Liver (tissue), 9 donors: ENCODE measurements around the gene COL23A1. TPM values are rescaled to one million over a fixed set of nuclear protein-coding genes. Genes with fewer than 3 reads are reported as not detected.

Experiments
- DNase-seq: peaks from one replicate; pipeline ENCODE4 v3.0.0-alpha.2; 2017; ENCODE audit warnings: low spot score
- H3K27ac ChIP-seq, 2 donors: one replicate each; pipeline ENCODE4 v1.7.0; 2013; ENCODE audit warnings: inconsistent platforms in 2 of 2, low read length in 2 of 2, control low read depth in 1 of 2, low read depth in 1 of 2, mild to moderate bottlenecking in 1 of 2
- H3K27me3 ChIP-seq, 4 donors: one replicate each; pipeline versions ENCODE4 v1.6.1 to v1.7.0; 2013; ENCODE audit warnings: low read length in 3 of 4, inconsistent platforms in 1 of 4, mild to moderate bottlenecking in 1 of 4, moderate library complexity in 1 of 4; ENCODE audit not compliant: control insufficient read depth in 4 of 4, insufficient read depth in 4 of 4
- H3K36me3 ChIP-seq, 4 donors: one replicate each; pipeline versions ENCODE4 v1.6.1 to v1.7.0; 2013; ENCODE audit warnings: low read length in 3 of 4, mild to moderate bottlenecking in 3 of 4, low read depth in 1 of 4, moderate library complexity in 1 of 4; ENCODE audit not compliant: control insufficient read depth in 4 of 4, insufficient read depth in 3 of 4
- H3K4me1 ChIP-seq, 4 donors: one replicate each; pipeline versions ENCODE4 v1.6.1 to v1.7.0; 2013; ENCODE audit warnings: low read length in 3 of 4, mild to moderate bottlenecking in 3 of 4, moderate library complexity in 1 of 4; ENCODE audit not compliant: control insufficient read depth in 4 of 4, insufficient read depth in 4 of 4
- H3K4me3 ChIP-seq, 3 donors: one replicate each; pipeline versions ENCODE4 v1.6.1 to v1.7.0; 2013; ENCODE audit warnings: low read length in 3 of 3, control low read depth in 1 of 3, low read depth in 1 of 3, mild to moderate bottlenecking in 1 of 3
- H3K9ac ChIP-seq, 2 donors: one replicate each; pipeline ENCODE4 v1.7.0; 2013; ENCODE audit warnings: low read length in 2 of 2, mild to moderate bottlenecking in 2 of 2, moderate library complexity in 2 of 2, control low read depth in 1 of 2, low read depth in 1 of 2
- H3K9me3 ChIP-seq, 4 donors: one replicate each; pipeline versions ENCODE4 v1.6.1 to v1.7.0; 2013; ENCODE audit warnings: low read length in 3 of 4; ENCODE audit not compliant: control insufficient read depth in 4 of 4
- CTCF ChIP-seq: fragments of 150-350 bp; IDR thresholded peaks from 2 replicates; pipeline ENCODE4 v1.5.1; 2017; ENCODE audit warnings: improper control_type of control experiment, low read depth, low read length; ENCODE audit not compliant: missing input control
- EGR1 ChIP-seq, 2 donors: IDR thresholded peaks; 2 replicates each; pipeline ENCODE4 v1.6.1; 2016 to 2018; ENCODE audit warnings: antibody characterized with exemption in 2 of 2, low read depth in 2 of 2
- FOXA2 ChIP-seq: IDR thresholded peaks from 2 replicates; pipeline ENCODE4 v1.6.1; 2016; ENCODE audit warnings: antibody characterized with exemption
- GABPA ChIP-seq, 2 donors: IDR thresholded peaks in 1 of 2; conservative IDR thresholded peaks in 1 of 2; 2 replicates each; pipeline ENCODE4 v1.6.1; 2016; ENCODE audit warnings: antibody characterized with exemption in 2 of 2, mild to moderate bottlenecking in 1 of 2, moderate library complexity in 1 of 2
- HNF4G ChIP-seq: IDR thresholded peaks from 2 replicates; pipeline ENCODE4 v1.6.1; 2016; ENCODE audit warnings: antibody characterized with exemption
- JUND ChIP-seq, 2 donors: IDR thresholded peaks; 2 replicates each; pipeline ENCODE4 v1.6.1; 2016; ENCODE audit warnings: antibody characterized with exemption in 2 of 2
- MAX ChIP-seq: IDR thresholded peaks from 2 replicates; pipeline ENCODE4 v1.6.1; 2016; ENCODE audit warnings: antibody characterized with exemption
- NR2F2 ChIP-seq: IDR thresholded peaks from 2 replicates; pipeline ENCODE4 v1.6.1; 2016; ENCODE audit warnings: antibody characterized with exemption
- RAD21 ChIP-seq, 2 donors: IDR thresholded peaks; 2 replicates each; pipeline ENCODE4 v1.6.1; 2016; ENCODE audit warnings: antibody characterized with exemption in 2 of 2, mild to moderate bottlenecking in 2 of 2
- RXRA ChIP-seq, 2 donors: IDR thresholded peaks; 2 replicates each; pipeline ENCODE4 v1.6.1; 2017 to 2018; ENCODE audit warnings: antibody characterized with exemption in 2 of 2, mild to moderate bottlenecking in 1 of 2
- SP1 ChIP-seq: IDR thresholded peaks from 2 replicates; pipeline ENCODE4 v1.6.1; 2018; ENCODE audit warnings: antibody characterized with exemption, mild to moderate bottlenecking
- TAF1 ChIP-seq: conservative IDR thresholded peaks from 2 replicates; pipeline ENCODE4 v1.6.1; 2016; ENCODE audit warnings: antibody characterized with exemption, mild to moderate bottlenecking
- WGBS: extraction: QIAGEN DNeasy Blood & Tissue Kit; methylation state at CpG from one replicate; pipeline ENCODE4 v1.1.7; 2013; 5-methylcytosine and 5-hydroxymethylcytosine counted together
- polyA plus RNA-seq, 2 donors: library from polyadenylated mRNA; stranded (reverse) in 1 of 2; unstranded in 1 of 2; fragments of 200-250 nt in 1 of 2; fragments of >200 nt in 1 of 2; fragmentation: Nextera tagmentation in 1 of 2; extraction: Ambion mirVana in 1 of 2; gene quantifications; one replicate each; pipeline versions ENCODE4 v1.2.1 to v1.2.3, GENCODE V29; 2013 to 2015
- total RNA-seq, 2 donors: library from RNA; depleted of rRNA; stranded (reverse); fragments of >200 nt; gene quantifications; one replicate each; pipeline ENCODE4 v1.2.3, GENCODE V29; 2014
- TF ChIP-seq, protein P1 (sequence below): IDR thresholded peaks from 2 replicates; pipeline ENCODE4 v1.6.1; 2016; ENCODE audit warnings: antibody characterized with exemption
- TF ChIP-seq, protein P2 (sequence below): IDR thresholded peaks from 2 replicates; pipeline ENCODE4 v1.6.1; 2016; ENCODE audit warnings: antibody characterized with exemption, mild to moderate bottlenecking
- donor health status: healthy.
- donor health status: healthy.
- donor health status: healthy.
- donor health status: healthy.
- donor health status: healthy.

COL23A1 gene
- total and polyA plus RNA-seq, 4 donors: 0.08 to 1.4 (median 0.27) TPM

GRCh38 chr5:178223828-178224335, 366.3 kb downstream of the COL23A1 start:
- Histone ChIP-seq H3K4me3 (no peak overlapping the region), H3K4me1 (peaks cover 5 to 29% (median 16%) of the 10 kb centered on the region in 4 donors), H3K9ac (no peak overlapping the region), H3K27ac (no peak overlapping the region), H3K36me3 (peaks cover 5 to 54% (median 36%) of the 10 kb centered on the region in 4 donors), H3K27me3 (no peaks in the 10 kb centered on the region), H3K9me3 (no peaks in the 10 kb centered on the region)
- 87% methylated on average over 13 of the region's 13 CpGs for WGBS
- no peak for TF ChIP-seq RAD21 (IDR thresholded peaks at IDR 0.05)
- no peak for TF ChIP-seq FOXA2
- DNase-seq: no peak

DNA sequence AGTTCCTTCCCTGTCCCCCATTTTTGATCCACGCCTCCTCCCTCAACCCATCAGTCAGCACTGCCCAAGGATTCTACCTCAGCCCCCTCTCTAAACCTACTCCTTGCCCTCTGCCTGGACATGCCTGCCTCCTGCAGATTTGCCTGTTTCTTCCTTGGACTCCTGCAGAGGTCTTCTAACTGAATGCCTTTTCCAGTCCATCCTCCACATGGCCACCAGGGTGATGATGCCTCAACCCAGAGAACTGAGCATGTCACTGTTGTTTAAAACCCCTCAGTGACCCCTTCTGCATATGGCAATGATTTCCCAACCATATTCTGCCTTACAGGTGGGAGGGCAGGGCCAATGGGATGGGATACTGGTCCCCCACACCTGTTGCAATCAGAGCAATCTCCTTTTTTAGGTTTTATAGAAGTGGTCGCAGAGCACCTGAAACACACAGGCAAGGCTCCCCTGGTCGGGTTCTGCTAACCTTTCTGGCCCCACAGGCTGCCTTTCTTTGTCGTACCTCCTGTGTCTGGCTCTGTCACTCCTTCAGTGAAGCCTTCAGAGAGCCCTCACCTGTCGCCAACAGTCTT, 366.9 kb downstream of the COL23A1 start:
- H3K27ac ChIP-seq: no peak overlapping the region
- H3K36me3 ChIP-seq: peaks cover 5 to 58% (median 36%) of the 10 kb centered on the region in 4 donors
- no peaks in the 10 kb centered on the region for H3K27me3 ChIP-seq
- H3K4me3 ChIP-seq: no peak overlapping the region
- peaks cover 3 to 24% (median 11%) of the 10 kb centered on the region in 4 donors for H3K4me1 ChIP-seq
- WGBS: 97% methylated on average over 5 of the region's 5 CpGs
- DNase-seq: no peak
- TF ChIP-seq MAX (no peak), RAD21 (IDR thresholded peaks at IDR 0.05) (no peak), GABPA (IDR thresholded peaks at IDR 0.05 in 1 of 2, conservative IDR thresholded peaks at IDR 0.05 in 1 of 2) (no peak), NR2F2 (no peak), RXRA (IDR thresholded peaks at IDR 0.05) (no peak), HNF4G (no peak), CTCF (no peak), TAF1 (no peak), SP1 (no peak), EGR1 (IDR thresholded peaks at IDR 0.05; ENCODE audit: low read depth in 2 of 2) (no peak), JUND (IDR thresholded peaks at IDR 0.05) (no peak)
- TF ChIP-seq, protein P1, sequence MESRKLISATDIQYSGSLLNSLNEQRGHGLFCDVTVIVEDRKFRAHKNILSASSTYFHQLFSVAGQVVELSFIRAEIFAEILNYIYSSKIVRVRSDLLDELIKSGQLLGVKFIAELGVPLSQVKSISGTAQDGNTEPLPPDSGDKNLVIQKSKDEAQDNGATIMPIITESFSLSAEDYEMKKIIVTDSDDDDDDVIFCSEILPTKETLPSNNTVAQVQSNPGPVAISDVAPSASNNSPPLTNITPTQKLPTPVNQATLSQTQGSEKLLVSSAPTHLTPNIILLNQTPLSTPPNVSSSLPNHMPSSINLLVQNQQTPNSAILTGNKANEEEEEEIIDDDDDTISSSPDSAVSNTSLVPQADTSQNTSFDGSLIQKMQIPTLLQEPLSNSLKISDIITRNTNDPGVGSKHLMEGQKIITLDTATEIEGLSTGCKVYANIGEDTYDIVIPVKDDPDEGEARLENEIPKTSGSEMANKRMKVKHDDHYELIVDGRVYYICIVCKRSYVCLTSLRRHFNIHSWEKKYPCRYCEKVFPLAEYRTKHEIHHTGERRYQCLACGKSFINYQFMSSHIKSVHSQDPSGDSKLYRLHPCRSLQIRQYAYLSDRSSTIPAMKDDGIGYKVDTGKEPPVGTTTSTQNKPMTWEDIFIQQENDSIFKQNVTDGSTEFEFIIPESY: no peak
- TF ChIP-seq, protein P2, sequence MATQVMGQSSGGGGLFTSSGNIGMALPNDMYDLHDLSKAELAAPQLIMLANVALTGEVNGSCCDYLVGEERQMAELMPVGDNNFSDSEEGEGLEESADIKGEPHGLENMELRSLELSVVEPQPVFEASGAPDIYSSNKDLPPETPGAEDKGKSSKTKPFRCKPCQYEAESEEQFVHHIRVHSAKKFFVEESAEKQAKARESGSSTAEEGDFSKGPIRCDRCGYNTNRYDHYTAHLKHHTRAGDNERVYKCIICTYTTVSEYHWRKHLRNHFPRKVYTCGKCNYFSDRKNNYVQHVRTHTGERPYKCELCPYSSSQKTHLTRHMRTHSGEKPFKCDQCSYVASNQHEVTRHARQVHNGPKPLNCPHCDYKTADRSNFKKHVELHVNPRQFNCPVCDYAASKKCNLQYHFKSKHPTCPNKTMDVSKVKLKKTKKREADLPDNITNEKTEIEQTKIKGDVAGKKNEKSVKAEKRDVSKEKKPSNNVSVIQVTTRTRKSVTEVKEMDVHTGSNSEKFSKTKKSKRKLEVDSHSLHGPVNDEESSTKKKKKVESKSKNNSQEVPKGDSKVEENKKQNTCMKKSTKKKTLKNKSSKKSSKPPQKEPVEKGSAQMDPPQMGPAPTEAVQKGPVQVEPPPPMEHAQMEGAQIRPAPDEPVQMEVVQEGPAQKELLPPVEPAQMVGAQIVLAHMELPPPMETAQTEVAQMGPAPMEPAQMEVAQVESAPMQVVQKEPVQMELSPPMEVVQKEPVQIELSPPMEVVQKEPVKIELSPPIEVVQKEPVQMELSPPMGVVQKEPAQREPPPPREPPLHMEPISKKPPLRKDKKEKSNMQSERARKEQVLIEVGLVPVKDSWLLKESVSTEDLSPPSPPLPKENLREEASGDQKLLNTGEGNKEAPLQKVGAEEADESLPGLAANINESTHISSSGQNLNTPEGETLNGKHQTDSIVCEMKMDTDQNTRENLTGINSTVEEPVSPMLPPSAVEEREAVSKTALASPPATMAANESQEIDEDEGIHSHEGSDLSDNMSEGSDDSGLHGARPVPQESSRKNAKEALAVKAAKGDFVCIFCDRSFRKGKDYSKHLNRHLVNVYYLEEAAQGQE: no peak
- no peaks in the 10 kb centered on the region for H3K9me3 ChIP-seq
- no peak overlapping the region for H3K9ac ChIP-seq
